ENCODE measurements around the gene DOK6. TPM values are rescaled to one million over a fixed set of nuclear protein-coding genes. Genes with fewer than 3 reads are reported as not detected.

Gene DOK6
- total RNA-seq, 1 experiment from 2014 or later: 4.1 TPM

- CTCF ChIA-PET: no interaction called here
- no peak for TF ChIP-seq HMGA2 (CRISPR knock-in tag; IDR thresholded peaks at IDR 0.05)
- no peak for TF ChIP-seq MAX (CRISPR knock-in tag; IDR thresholded peaks at IDR 0.05)
- no peak for TF ChIP-seq NR1H2 (CRISPR knock-in tag; IDR thresholded peaks at IDR 0.05)
- TF ChIP-seq ETV6 (CRISPR knock-in tag; IDR thresholded peaks at IDR 0.05): no peak
- TF ChIP-seq RORB (CRISPR knock-in tag; IDR thresholded peaks at IDR 0.05): no peak
- TF ChIP-seq STAT6 (CRISPR knock-in tag; conservative IDR thresholded peaks at IDR 0.05; ENCODE audit: low read depth): no peak
- TF ChIP-seq NFE2L1 (CRISPR knock-in tag; IDR thresholded peaks at IDR 0.05): no peak
- TF ChIP-seq HMGXB4 (CRISPR knock-in tag; IDR thresholded peaks at IDR 0.05): no peak
- H3K27ac Mint-ChIP-seq: no peak overlapping the region
Measured at GRCh38 chr18:69651243-69651642, 250.6 kb downstream of the DOK6 start.

GRCh38 chr18:69655816-69656215, 255.1 kb downstream of the DOK6 start:
- CTCF ChIA-PET: no interaction called here
- H3K36me3 Mint-ChIP-seq: no peaks in the 10 kb centered on the region
- no peaks in the 10 kb centered on the region for H3K27me3 Mint-ChIP-seq (ENCODE audit: low read depth)
- ATAC-seq (no peak), DNase-seq (ENCODE audit: low spot score) (no peak)
- H3K4me3 Mint-ChIP-seq: no peak overlapping the region
- H3K27ac Mint-ChIP-seq: no peak overlapping the region
- POLR2A ChIA-PET: no interaction called here
- no peaks in the 10 kb centered on the region for H3K4me1 Mint-ChIP-seq
- H3K9me3 Mint-ChIP-seq: no peaks in the 10 kb centered on the region
- TF ChIP-seq SMAD3 (CRISPR knock-in tag; IDR thresholded peaks at IDR 0.05; ENCODE audit: borderline replicate concordance) (no peak), ATF1 (CRISPR knock-in tag; IDR thresholded peaks at IDR 0.05) (no peak), MLX (CRISPR knock-in tag; IDR thresholded peaks at IDR 0.05) (no peak), ARID4B (CRISPR knock-in tag; IDR thresholded peaks at IDR 0.05; ENCODE audit: borderline replicate concordance) (no peak), NR1H2 (CRISPR knock-in tag; IDR thresholded peaks at IDR 0.05) (no peak), CBFB (CRISPR knock-in tag; IDR thresholded peaks at IDR 0.05; ENCODE audit: low read depth) (no peak), ZNF138 (CRISPR knock-in tag; conservative IDR thresholded peaks at IDR 0.05) (no peak), TEAD4 (CRISPR knock-in tag; IDR thresholded peaks at IDR 0.05) (no peak), ZNF232 (CRISPR knock-in tag; IDR thresholded peaks at IDR 0.05) (no peak), PRRX2 (CRISPR knock-in tag; IDR thresholded peaks at IDR 0.05) (no peak)

More at GRCh38 chr18:69651243-69651642, 250.6 kb downstream of the DOK6 start:
- H3K4me1 Mint-ChIP-seq: peaks cover 5% of the 10 kb centered on the region
- no peak for DNase-seq (ENCODE audit: low spot score)
- H3K4me3 Mint-ChIP-seq: no peak overlapping the region
- POLR2A ChIA-PET: interaction anchor here (0.7 kb wide), 1 partner anchor 166 kb away, joined by 6 read pairs; no protein-coding TSS in a partner anchor
- H3K9me3 Mint-ChIP-seq: no peaks in the 10 kb centered on the region
- ATAC-seq: no peak
- no peaks in the 10 kb centered on the region for H3K27me3 Mint-ChIP-seq (ENCODE audit: low read depth)
- no peaks in the 10 kb centered on the region for H3K36me3 Mint-ChIP-seq

Data from WTC11 (cell line).